Cerebellar nuclear complex (tissue), 1 donor: Measurements from ENCODE around the gene HOXA5.

ENCODE experiments used
- DNase-seq, 2 experiments: peaks; one replicate each; lab custom pipeline; 2025; lab: John Stamatoyannopoulos, UW

Gene HOXA5

DNA sequence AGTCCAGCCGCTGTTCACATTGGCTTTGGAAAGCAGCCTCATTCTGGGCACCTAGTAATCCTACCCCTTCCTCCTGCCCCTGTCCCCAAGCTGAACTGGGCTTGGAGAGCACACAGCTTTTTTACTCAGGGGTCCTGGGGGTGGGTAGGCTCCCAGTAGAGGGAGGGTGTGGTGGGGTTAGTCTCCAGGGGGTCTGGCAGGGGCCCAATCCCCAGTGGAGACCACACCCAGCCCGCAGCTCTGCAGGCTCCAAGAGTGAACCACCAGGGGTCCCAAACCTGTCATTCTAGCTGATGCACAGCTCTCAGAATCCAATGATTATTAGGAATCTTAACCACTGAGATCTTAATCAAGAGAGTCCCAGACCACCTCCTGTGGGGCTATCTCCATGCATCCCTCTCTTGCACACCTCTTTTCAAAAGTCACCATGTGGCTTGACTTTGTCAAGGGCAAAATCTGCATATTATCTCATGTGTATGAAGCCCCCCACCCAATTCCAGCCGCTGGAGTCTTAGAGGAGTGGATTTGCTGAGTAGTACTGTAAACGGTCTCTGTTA lies 38.9 kb upstream of the HOXA5 start:
- DNase-seq: no peak

DNA sequence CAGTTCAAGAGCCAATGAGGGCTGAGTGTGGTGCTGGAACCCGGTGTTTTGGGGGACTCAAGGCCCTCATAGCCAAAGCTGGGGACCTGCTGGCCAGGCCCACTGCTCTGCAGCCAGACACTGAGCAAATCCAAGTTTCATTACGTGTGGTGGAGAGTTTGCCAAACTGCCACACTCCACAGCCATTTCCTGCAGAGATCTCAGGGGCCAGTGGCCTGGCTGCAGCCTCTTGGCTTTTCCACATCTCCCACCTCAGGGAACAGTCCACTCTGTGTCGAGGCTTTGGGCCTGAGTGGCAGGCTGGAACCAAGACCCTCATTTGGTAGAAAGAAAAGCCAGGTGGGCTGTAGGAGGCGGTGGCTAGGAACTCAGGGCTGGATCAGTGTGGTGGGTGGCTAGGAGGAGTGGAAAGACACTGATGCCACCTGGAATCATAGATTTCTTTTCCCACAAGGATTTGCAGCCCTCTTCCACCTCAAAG lies 38.4 kb upstream of the HOXA5 start:
- DNase-seq: no peak

DNA sequence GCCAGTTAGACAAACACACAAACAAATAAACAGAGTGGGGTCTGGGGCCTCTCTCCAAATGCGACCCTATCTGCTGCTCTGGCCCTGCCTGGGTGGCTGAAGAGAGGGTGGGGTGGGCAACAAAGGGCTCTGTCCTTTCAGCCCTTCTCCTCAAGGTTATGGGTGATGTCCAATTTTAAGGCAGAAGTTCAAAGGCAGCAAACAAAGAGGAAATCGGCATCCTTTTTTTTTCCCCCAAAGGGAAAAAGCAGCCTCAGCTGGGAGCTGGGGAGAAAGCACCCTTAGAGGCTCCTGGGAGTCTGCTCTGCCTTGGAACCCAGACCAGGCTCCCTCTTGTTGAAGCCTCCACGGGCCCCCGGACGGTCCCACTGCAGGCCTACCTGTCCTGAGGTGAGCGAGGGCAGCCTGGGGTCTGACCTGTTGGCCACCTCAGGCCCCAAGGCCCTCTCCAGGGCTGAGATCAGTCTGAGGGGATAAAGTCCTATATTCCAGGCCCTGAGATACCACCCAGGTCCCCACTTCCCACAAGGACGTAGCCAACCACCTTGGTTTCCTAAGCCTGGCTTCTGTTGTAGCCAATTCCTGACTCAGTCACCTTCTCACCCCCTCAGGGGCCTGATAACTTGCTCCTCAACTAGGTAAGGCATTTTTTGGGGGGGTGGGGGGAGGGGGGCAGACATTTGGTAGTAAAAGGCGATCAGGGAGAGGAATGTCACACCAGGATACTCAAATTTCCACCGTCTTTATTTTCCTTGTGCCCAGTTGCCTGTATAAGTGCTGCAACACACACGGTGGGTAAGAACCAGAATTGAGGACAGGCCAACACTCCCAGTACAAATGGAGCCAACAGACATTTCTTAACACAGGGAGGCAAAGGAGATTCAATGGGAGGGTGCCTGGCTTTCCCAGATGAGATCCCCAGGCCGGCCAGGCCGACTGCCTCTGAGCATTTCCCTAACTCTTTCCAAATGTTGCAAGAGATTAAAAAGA lies 37.2 kb upstream of the HOXA5 start:
- DNase-seq: no peak

DNA sequence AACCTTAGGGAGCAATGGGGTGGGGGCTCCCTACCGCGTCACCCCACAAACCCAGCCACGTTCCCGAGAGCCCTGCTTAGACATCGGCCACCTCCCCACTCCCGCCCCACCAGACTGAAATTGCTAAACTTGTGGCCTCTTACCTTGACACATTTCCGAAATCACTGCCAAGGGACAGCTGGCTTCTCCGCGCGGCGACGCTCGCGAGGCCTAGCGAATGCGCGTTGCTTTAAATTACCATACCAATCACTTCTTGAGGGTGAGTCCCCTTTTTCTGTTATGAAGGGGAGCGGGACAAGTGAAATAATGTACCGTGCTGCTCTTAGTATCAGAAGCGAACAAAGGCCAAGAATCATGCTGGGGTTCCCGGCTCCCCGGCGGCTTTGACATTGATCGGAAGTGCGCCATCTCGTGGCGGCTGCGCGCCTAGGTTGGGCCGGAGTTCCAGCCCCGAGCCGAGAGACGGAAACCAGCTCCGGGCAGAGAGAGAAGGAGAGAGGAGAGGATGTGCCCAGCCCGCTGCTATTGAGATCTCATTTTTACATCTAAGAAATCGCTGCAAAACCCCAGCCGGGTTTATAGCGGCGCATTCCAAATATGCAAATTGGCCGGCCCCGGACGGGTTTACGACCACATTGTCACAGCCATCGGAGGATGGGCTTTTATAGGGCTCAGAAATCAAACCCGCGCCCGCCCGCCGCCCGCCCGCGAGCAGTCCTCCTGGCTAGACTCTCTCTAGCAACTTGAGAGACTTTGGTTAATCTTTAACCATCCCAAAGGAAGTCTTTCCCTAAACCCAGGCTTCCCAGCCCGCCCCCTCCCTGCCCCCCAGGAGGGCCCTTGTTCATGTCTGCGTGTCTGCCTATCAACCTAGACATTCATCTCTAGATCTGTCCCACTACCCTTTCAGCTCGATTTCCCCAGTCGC lies 36.3 kb upstream of the HOXA5 start:
- DNase-seq: no peak

DNA sequence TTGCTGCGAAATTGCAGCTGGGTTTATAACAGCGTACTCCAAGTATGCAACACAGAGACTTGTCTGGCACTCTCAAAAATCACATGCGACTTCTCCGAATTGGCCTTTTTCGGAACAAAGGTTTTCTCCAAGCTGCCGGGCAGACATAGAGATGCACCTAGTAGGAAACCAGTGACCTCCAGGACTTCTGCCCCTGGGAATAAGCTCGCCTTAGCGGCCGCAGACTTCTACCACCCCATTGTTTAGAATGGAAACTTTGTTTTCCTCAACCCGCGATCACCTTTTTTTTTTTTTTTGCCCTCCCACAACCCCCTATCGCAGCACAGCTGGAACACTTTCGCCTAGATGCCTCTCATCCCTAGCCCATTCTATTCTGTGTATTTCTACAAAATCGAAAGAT lies 35.5 kb upstream of the HOXA5 start:
- DNase-seq: no peak

DNA sequence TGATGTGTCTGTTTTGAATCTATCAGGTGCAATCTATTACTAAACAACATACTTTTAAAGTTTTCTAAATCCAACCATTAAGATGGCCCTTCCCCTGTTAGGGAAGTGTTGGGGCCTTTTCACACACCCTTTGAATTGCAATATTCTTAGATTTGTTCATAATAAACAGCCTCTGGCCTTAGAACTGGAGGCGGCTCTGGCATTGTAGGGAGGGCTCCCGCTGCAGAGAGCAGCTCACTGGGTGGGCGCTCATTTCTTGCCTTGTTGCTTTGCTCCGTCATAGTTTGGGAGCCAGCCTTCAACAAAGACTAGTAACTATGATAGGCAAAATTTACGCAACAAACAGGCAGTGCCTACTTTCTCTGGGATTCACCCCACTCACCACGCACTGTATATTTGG lies 34.9 kb upstream of the HOXA5 start:
- no peak for DNase-seq

DNA sequence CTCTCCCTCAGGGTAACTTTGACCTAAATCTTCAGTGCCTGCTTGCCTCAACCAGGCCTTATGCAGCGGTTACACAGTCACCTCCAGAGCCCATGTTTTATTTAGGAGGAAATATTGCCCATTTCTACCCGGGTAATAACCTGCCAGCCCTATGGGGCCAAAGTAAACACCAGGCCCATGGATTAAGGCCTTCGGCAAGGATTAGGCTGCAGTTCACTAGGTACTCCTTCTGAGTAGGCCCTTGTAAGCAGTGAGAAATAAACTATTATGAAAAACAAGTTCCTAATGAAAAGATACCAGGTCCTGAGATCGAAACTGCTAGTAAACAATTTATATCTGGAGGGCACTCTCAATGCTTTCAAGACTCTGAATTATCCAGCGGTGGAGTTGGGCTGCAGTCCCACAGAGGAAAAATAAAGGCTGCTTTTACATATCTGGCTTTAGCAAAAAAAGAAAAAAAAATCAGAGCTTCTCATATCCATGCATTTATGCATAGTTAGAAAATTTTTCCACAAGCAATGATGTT lies 34.4 kb upstream of the HOXA5 start:
- no peak for DNase-seq

DNA sequence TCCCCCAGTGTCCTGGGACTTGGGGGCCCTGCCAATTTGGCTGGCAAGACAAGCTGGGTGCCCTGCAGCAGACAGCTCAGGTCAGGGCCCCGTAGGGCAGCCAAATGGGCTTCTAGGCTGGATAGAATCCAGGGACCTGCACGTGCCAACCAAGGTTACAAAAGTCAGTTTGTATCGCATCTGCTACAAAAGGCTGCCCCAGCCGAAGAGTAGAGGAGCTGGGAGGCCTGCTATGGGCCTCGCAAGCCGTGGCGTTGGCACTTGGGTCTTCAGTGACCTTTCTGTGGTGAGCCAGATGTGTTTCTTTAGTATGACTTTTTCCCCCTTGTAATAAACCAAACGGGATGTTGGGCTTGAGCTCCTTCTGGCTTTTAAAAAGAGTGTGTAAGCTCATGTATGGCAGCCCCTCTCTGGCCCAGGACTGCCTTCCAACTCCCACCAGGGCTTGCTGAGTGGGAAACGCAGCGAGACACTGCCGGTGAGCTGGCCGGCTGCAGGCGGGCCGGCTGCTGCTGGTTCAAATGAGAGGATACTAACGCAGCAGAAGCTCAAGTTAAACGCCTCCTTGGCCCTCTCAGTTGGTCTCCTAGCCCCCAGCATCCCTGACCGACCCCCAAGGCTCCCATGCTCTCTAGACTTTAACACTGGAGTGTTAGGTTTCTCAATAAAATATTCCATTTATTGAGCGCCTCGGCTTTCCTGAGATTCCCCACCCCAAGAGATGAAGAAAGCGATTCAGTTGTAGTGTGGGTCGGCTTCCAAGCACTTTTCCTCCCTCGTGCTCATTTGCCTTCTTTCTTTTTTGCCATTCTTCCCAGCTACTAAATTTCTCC lies 33.7 kb upstream of the HOXA5 start:
- no peak for DNase-seq

DNA sequence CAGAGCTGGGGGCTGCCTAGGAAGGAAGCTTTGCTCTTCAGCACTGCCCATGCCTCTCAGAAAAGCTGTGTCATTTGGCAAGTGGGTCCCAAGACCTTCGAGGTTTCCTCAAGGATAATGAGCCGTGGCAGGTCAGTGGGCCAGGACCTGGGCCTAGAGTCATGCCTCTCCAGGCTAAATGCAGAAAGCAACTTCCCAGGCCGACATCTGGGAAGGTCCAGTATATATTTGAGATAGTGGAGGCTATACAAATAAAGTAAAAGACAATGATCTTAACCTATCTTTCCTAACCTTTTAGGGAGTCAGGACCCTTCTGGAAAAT lies 33.0 kb upstream of the HOXA5 start:
- DNase-seq: no peak

DNA sequence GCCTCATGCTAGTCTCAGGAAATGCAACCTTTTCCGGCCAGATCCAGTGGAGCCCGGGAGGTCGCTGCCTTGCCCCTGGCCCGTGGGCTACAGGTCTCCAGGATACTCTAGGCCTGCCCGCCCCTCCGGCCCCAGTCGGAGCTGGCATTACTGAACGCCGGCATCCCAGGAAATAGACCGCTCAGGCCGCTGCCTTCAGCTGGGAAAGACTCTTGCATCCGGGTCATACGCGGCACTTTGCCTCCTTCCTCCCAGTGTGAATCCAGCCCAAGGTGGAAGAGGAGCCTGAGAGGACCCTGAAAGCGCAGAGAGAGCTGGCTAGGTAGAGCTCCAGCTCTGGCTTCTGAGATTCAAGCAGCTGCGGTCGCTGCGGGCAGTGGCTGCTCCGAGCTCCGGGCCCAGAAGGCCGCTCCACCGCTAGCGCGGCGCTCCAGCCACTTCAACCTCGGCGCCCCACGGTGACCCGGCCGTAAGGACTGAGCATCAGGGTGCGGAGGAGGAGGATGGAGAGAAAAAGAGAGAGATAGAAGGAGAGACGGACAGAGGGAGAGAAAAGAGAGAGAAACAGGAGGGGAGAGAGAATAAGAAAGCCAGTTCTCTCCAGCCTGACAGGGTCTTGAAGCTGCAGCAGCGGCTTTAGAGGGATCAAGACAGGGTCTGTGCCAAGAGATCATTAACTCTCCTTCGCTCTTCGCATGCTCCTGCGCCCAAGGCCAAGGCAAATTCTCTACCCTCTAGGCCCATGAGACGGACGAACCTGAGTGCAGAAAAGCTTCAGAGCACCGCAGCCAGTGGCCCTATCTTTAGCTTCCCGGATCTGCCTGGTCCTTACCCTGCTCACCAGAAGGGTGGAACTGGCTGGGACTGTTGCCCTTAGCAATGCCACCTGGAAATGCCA lies 32.4 kb upstream of the HOXA5 start:
- DNase-seq: no peak

DNA sequence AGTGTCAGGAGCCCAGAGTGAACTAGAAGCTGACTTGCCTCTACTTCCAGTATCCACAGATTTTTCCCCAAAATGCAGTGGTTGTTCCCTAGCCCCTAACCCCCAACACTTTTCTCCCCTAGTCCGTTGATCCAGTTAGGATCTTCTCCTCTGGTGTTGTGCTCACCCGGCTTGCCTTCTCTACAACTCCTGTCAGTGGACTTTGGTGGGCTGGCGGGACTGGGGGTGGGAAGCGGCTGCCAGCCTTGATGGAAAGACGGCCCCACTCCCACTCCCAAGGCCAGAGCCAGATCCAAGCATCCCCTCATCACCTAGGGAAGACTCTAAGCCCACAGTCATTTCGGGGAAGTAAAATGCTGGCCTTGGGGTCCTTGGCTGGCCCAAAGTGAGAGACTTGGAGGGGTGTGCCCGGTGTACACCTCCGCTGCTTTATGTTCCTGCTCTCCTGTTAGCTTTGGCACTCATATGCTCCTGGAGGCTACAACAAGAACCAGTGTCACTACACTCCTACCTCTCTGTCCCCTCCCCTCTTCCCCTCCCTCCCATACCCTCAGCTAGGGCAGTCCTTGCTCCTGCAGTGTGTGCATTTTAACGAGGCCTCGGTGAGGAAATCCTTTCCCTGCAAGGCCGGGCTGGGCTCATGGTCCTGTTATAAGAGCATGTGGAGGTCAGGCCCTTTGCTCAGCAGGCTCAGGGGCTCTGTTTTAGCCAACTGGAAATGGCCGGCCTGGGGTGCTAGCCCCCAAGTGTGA lies 31.6 kb upstream of the HOXA5 start:
- DNase-seq: no peak

DNA sequence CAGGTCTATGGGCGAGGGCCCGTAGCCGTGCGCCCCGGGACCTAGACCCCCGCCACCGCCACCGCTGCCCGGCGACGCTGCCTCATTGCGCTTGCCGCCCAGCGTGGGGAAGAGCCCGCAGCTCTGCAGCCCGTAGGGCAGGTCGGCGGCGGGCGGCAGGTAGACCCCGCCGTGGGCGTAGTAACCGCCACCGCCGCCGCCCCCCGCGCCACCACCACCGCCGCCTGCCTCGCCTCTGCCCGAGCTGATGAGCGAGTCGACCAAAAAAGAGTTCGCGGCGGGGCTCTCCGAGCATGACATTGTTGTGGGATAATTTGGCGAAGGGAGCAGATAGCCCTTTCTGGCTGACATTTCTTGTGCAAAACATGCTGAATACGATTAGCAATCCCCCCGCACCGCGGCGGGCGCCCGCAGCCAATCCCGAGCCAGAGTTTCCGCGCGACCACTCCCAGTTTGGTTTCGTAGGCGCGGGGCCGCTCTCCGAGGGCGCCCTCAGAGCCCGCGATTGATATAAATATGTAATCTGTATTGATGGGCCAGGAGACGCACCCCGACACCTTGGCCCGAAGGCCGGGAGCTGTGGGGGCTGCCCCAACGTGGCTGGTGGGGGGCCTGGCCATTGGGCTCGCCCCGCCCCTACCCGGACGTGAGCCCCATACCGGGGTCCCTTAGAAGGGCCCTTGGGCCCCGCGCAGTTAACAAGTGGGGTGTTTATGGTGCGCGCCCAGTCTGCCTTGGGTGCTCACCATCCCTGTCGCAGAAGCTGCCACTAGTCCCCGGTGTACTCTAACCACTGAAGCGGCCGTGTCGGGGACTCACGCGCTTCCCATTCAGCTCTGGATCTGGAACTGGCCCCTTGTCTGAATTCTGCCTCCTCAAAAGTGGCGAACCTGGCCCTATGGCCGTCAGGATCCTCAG lies 30.7 kb upstream of the HOXA5 start, which contains the start of gene HOXA10:
Gene HOXA10, minus strand, starts transcription at position 365 of the 918 bp plus-strand sequence. Its CDS starts 14 bp downstream, at position 351.
- DNase-seq: no peak

DNA sequence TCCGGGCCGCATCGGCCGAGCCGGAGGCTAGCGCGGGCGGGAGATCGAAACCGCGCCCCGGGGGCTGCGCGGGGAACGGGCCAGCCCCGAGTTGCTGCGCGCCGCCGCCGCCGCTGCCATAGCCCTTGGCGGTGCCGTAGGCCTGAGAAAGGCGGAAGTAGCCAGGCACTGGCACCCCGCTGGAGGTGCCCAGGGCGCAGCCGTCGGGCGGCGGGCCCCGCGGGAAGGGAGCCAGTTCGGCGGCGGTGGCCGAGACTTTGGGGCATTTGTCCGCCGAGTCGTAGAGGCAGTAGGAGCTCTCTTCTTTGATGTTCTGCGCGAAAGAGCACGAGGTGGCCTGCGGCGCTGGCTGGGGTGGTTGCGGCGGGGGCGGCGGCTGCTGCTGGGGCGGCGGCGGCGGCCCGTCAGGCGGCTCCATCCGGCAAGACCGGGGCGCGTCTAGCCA lies 30.1 kb upstream of the HOXA5 start:
- no peak for DNase-seq

DNA sequence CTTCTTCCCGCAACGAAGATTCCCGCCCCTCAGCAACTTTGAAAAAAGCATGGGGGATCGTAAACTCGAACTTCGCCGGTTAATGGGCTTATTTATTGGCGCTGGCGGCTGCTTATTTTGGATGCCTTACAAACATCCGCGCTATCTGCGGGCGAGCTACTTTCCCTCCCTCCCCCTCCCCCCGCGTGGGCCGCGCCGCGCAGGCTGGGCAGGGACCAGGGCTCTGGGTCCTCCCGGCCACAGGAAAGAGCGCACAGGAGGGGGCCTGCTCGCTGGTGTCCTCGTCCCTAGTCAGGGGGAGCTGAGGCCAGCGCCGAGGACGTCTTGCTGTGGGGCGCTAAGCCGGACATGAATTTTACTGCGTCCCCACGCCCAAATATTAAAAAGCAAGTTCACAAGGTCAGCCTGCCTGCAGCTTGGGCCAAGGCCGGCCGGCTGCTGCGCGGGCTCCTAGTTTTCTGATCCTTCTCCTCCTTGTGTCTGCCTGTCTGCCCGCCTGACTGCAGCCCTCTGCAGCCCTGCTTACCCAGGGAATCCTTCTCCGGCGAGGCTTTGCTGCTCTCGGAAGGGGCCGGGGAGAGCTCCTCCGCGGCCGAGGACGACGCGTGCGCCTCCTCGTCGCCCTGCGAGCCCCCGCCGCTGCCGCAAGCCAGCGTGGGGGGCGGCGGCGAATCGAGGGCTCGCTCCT lies 29.5 kb upstream of the HOXA5 start:
- no peak for DNase-seq

DNA sequence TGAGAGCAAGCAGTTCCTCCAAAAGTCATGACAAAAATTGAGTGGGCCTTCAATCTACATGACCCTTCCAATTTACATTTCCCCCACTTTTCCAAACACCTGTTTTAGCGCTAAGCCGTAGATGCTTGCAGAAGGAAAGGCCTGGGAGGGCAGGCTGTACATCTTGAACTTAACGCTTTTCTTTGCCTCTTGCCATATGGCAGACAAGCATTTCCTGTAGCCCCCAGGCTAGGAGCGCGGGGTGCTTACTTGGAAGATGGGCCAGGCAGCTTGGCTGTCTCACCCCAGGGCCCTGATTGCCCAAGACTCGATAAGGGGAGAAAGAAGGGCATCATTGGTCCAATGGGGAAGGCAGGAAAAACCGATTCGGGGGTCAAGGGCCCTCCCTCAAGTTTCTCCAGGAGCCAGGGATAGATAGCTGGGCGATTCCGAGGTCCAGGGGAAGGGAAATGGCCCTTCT lies 28.9 kb upstream of the HOXA5 start:
- no peak for DNase-seq

DNA sequence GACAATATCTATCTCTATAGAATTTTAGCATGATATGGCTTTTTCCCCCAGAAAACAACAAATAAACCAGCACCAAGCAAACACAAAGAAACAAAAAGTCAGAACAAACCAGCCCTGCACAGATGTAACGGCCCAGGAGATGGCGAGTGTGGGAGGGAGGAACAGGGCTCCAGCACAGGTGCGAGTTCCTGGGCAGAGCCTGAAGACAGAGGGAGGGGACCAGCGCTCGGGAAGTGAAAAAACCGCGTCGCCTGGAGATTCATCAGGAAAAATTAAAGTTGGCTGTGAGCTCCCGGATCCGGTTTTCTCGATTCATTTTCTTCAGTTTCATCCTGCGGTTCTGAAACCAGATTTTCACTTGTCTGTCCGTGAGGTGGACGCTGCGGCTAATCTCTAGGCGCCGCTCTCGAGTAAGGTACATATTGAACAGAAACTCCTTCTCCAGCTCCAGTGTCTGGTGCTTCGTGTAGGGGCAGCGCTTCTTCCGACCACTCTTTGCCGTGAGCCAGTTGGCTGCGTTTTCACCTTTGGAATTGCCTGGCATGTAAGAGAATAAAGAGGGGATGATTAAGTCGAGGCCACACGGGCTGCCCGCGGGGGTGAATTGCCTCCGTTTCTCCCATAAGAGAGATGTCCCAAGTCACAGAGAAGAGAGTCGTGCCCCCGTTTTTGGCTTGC lies 28.3 kb upstream of the HOXA5 start:
- no peak for DNase-seq

DNA sequence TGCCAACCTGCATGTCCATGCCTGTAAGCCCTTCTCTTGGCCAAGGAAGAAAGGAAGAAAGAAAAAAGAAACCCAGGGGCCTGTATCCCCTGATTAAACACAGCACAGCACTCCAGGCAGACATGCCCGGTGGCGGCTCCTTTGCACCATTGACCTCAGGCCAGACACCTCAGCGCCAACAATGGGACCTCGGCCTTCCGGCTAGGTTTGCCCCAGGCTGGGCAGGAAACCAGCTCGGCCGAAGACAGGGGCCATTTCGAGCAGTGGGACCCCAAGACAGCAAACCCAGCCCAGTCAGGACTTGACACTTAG lies 27.8 kb upstream of the HOXA5 start:
- no peak for DNase-seq
